GM15510 (cell line): ENCODE measurements around the gene CMKLR1.

ENCODE experiments used
- POLR2A ChIP-seq: IDR thresholded peaks from 3 replicates; pipeline ENCODE4 v1.6.1; 2011; ENCODE audit warnings: borderline replicate concordance; ENCODE audit not compliant: insufficient read length; ENCODE audit errors: extremely low read depth

Gene CMKLR1

GRCh38 chr12:108265505-108265904 lies 73.6 kb downstream of the CMKLR1 start:
- no peak for TF ChIP-seq POLR2A

GRCh38 chr12:108260969-108261368 lies 78.1 kb downstream of the CMKLR1 start:
- TF ChIP-seq POLR2A, result no peak

GRCh38 chr12:108260039-108260438 lies 79.1 kb downstream of the CMKLR1 start:
- no peak for TF ChIP-seq POLR2A

- TF ChIP-seq POLR2A, result no peak
Measured at GRCh38 chr12:108257610-108258106, 81.5 kb downstream of the CMKLR1 start.

GRCh38 chr12:108257004-108257403 lies 82.1 kb downstream of the CMKLR1 start:
- no peak for TF ChIP-seq POLR2A

GRCh38 chr12:108255252-108255602 lies 83.9 kb downstream of the CMKLR1 start:
- TF ChIP-seq POLR2A, result no peak

- TF ChIP-seq POLR2A, result no peak
Measured at GRCh38 chr12:108254517-108255251, 84.4 kb downstream of the CMKLR1 start.

- TF ChIP-seq POLR2A, result no peak
Measured at GRCh38 chr12:108254030-108254429, 85.1 kb downstream of the CMKLR1 start.

- TF ChIP-seq POLR2A, result no peak
Measured at GRCh38 chr12:108253540-108253939, 85.6 kb downstream of the CMKLR1 start.

GRCh38 chr12:108252523-108252922 lies 86.6 kb downstream of the CMKLR1 start:
- no peak for TF ChIP-seq POLR2A

GRCh38 chr12:108248011-108248410 lies 91.1 kb downstream of the CMKLR1 start:
- TF ChIP-seq POLR2A, result no peak

GRCh38 chr12:108247130-108247529 lies 92.0 kb downstream of the CMKLR1 start:
- TF ChIP-seq POLR2A, result no peak

- TF ChIP-seq POLR2A, result no peak
Measured at GRCh38 chr12:108241986-108242703, 97.0 kb downstream of the CMKLR1 start.

- no peak for TF ChIP-seq POLR2A
Measured at GRCh38 chr12:108240928-108241327, 98.2 kb downstream of the CMKLR1 start.

- no peak for TF ChIP-seq POLR2A
Measured at GRCh38 chr12:108240027-108240785, 98.9 kb downstream of the CMKLR1 start.
